CD4-positive, alpha-beta T cell treated with Interleukin-17A for 1 hour (primary cell): ENCODE measurements around the gene ITGA2B.
"Not testable (repeated sequence)": the region's sequence is repeated elsewhere in the genome, so short reads cannot be mapped to it uniquely, and the experiment has no call there.

Experiments
- DNase-seq: peaks from one replicate; pipeline ENCODE4 v3.0.0-alpha.2; 2020

Gene ITGA2B

DNA sequence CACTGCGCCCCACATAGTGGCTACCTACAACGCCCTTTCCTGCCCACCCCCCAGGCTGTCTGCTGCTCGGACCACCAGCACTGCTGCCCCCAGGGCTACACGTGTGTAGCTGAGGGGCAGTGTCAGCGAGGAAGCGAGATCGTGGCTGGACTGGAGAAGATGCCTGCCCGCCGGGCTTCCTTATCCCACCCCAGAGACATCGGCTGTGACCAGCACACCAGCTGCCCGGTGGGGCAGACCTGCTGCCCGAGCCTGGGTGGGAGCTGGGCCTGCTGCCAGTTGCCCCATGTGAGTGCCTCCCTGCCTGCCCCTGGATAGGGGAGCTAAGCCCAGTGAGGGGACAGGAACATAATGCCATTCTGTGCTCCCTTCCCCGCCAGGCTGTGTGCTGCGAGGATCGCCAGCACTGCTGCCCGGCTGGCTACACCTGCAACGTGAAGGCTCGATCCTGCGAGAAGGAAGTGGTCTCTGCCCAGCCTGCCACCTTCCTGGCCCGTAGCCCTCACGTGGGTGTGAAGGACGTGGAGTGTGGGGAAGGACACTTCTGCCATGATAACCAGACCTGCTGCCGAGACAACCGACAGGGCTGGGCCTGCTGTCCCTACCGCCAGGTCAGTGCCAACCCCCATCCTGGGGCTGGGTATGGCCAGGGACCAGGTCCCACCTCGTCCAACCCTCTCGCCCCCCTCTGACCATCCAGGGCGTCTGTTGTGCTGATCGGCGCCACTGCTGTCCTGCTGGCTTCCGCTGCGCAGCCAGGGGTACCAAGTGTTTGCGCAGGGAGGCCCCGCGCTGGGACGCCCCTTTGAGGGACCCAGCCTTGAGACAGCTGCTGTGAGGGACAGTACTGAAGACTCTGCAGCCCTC is 37.3 kb downstream of the ITGA2B start:
- no peak for DNase-seq

DNA sequence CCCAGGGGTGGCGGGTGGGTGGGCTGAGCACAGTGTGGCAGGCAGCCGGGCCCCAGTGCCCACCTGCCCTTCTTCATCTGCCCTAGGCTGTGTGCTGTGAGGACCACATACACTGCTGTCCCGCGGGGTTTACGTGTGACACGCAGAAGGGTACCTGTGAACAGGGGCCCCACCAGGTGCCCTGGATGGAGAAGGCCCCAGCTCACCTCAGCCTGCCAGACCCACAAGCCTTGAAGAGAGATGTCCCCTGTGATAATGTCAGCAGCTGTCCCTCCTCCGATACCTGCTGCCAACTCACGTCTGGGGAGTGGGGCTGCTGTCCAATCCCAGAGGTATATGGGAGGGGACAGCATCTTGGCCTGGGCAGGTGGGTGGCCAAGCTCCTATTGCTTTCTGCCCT is 38.0 kb downstream of the ITGA2B start:
- no peak for DNase-seq

DNA sequence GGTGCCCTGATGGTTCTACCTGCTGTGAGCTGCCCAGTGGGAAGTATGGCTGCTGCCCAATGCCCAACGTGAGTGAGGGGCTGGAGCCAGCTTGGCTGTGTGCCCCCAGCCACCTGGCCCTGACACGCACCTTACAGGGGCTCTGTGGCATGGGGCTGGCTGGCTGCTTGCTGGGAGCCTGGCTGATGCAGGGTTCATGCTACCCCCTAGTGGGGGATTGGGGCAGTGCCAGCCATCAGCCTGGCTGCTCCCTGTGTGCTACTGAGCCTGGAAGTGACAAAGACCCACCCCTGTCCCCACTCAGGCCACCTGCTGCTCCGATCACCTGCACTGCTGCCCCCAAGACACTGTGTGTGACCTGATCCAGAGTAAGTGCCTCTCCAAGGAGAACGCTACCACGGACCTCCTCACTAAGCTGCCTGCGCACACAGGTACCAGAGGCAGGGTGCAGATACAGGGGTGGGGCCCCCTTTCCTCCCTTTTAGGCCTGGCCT is 38.7 kb downstream of the ITGA2B start:
- peak; percentile 75 for DNase-seq

DNA sequence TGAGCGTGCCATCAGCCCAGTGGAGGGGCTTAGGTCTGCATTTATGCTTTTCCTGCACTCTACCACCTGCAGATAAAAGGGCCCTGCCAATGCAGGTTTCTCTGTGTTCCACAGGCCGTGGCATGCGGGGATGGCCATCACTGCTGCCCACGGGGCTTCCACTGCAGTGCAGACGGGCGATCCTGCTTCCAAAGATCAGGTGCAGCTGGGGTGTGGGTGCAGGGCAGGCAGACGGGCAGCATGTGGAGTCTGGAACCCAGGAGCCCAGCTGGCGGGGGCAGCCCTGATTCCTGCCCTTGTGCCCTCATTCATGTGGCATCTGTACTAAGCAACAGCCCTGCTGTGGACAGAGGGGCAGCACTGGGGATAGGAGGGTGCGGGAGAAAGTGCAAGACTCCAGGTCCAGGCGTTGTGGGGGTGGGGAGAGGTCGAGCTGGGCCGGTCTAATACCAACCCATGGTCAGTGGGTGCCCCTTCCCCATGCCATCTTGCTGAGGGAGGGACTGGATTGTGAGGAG is 39.8 kb downstream of the ITGA2B start:
- DNase-seq, result no peak

DNA sequence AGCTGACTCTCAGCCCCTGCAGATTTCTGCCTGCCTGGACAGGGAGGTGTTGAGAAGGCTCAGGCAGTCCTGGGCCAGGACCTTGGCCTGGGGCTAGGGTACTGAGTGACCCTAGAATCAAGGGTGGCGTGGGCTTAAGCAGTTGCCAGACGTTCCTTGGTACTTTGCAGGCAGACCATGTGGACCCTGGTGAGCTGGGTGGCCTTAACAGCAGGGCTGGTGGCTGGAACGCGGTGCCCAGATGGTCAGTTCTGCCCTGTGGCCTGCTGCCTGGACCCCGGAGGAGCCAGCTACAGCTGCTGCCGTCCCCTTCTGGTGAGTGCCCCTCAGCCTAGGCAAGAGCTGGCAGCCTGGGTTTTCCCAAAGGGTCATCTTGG is 40.5 kb downstream of the ITGA2B start:
- DNase-seq, result no peak

DNA sequence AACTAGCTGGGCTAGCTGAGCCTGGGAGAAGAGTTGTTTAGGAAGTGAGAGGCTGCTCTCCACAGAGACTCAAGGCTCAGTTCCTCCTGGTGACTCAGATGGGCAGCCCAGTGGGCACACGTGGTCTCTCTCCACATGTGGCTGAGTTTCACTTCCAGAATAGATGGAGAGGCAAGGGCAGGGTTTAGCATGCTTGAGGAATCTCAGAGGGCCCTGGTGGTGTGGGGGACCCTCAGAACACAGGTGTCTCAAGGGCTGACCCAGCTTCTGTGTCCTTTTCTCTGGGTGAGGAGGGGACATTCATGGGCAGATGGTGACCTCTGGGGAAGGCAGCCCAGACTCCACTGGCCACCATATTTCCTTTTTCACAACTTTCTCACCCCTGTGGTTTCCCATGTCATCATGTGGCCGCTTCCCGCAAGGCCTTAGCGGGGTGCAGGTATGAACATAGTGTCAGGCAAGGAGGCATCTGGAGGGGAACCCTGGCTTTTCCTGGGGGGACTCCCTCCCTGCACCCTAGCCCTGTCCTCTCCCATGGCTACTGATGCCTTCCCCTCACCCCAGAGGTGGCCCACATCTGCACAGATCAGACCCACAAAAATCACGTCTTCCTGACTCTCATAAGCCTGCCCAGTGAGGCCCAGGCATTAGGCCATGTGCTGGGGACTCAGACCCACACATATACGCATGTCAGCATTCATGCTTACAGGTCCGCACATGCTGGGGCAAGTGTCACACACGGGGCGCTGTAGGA is 41.0 kb downstream of the ITGA2B start:
- peak; percentile 27 for DNase-seq

DNA sequence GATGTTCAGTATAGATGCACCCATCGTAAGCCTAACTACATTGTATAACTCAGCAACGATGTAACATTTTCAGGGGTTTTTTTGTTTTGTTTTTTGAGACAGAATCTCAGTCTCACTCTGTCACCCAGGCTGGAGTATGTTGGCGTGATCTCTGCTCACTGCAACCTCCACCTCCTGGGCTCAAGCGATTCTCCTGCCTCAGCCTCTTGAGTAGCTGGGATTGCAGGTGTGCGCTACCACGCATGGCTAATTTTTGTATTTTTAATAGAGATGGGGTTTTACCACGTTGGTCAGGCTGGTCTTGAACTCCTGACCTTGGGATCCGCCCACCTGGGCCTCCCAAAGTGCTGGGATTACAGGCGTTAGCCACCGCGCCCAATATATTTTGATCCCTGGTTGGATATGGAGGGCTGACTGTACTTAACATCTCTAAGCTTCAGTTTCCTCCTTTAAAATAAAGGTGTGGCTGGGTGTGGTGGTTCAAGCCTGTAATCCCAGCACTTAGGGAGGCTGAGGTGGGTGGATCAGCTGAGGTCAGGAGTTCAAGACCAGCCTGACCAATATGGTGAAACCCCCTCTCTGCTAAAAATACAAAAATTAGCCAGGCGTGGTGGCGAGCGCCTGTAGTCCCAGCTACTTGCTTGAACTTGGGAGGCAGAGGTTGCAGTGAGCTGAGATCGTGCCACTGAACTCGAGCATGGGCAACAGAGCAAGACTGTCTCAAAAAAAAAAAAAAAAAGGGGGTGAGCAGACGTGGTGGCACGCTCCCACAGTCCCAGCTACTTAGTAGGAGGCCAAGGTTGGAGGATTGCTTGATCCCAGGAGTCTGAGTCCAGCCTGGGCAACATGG is 42.0 kb downstream of the ITGA2B start:
- not testable (repeated sequence) for DNase-seq

DNA sequence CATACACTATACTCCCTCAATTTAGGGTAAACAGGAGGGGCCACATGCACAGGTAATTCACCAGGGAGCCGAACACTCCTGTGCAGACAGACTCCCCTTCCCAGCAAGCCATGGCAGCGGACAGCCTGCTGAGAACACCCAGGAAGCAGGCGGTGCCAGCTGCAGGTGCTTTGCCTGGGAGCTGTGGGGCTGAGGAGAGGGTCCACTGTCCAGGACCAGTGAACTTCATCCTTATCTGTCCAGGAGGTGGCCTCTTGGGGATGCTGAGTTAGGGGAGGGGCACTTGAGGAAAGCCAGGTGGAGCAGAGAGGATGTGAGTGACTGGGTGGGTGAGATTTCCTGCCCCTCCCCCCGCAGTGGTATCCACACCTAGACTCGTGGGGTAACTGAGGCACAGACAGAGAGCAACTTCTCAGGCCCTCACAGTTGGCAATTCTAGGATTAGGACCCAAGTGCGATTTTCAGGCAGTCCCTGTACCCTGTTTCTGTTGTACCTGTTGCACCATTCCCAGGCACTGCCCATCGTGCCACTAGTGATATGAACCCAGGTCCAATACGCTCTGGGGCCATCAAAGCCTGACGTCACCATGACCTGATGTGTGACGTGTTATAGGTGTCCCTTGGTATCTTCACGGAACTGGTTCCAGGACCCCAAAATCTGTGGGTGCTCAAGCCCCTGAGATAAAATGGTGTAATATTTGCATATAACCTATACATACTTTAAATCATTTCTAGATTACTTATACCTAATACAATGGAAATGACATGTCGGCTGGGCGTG is 43.2 kb downstream of the ITGA2B start:
- DNase-seq, result no peak

DNA sequence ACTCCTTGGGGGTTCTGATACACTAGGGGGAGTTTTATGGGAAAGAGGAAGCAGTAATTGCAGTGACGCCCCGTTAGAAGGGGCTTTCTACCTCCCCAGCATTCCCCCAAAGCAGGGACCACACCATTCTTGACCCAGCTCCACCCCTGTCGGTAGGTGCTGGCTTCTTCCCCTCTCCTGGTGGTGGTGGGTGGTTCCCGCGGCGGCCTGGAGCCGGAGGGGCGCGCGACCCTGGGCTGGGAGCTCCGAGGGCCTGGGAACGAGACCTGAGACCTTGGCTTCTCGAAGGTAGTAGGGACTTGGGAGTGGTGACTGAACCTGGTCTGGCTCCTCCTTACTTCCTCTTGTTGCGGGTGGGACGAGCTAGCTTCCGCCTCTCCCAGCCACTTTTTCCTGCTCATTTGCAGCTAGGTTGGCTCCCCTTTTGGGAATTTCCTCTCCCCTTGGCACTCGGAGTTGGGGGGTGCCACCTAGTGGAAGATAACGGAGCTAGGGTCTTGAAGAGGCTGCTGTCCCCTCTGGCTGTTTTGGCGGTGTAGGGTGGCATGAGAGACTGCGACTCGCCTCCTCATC is 43.9 kb downstream of the ITGA2B start:
- DNase-seq, result peak; percentile 60

DNA sequence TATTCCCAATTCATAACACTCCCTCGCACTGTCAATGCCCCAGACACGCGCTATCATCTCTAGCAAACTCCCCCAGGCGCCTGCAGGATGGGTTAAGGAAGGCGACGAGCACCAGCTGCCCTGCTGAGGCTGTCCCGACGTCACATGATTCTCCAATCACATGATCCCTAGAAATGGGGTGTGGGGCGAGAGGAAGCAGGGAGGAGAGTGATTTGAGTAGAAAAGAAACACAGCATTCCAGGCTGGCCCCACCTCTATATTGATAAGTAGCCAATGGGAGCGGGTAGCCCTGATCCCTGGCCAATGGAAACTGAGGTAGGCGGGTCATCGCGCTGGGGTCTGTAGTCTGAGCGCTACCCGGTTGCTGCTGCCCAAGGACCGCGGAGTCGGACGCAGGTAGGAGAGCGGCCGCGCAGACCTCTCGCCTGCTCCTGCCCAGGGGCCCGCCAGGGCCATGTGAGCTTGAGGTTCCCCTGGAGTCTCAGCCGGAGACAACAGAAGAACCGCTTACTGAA is 44.5 kb downstream of the ITGA2B start, which contains the start of gene GRN:
GRN (plus strand) TSS at position 364 of the 515 bp plus-strand sequence. CDS start 3,863 bp downstream, outside the sequence.
- peak; percentile 91 for DNase-seq

DNA sequence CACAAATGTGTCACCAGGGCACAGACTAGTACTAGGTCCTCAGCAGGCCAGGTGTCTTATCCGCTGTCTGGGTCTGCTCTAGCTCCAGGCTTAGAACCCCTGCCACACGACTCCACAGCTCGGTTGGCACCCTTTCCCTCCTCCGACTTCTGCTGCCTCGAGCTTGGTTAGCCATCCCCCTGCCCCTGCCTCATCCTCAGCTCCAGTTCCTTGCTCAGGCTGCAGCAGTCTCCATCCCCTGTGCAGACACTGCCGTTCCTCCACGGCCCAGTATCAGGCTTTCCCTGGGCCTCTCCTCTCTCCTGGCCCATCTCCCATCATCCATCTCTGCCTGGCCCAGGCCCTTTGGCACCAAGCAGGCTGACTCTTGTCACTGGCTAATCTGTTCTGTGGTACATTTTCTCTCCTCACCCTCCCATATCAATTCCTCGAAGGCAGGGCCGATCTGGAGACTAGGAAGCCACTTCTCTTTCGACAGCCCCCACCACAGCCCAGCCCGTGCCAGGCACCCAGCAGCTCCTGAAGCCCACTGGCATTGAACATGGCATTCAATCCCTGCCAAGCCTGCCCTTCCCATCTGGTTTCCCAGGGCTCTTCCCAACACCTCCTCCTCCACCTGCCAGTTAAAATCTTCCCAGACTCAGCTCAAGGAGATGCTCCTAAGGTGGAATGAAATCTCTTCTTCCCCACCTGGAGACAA is 45.8 kb downstream of the ITGA2B start:
- DNase-seq, result no peak

DNA sequence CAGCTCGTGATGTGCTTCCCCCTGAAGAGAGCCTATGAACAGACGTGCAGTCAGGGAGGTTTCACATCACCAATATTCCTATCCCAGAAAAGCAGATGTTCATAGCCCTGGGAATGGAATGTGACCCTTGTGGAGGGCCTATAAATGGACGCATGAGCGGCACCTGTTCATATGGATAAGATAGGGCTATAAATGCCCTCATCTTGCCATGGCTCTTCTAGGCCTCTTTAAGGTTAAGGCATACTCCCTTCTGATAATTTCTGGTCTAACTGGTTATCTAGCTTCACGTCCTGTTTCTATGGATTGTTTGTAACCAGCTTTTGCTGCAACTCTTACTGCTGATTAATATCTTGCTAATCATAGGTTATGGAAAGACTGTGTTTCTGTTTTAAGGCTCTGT is 48.9 kb downstream of the ITGA2B start:
- not testable (repeated sequence) for DNase-seq

DNA sequence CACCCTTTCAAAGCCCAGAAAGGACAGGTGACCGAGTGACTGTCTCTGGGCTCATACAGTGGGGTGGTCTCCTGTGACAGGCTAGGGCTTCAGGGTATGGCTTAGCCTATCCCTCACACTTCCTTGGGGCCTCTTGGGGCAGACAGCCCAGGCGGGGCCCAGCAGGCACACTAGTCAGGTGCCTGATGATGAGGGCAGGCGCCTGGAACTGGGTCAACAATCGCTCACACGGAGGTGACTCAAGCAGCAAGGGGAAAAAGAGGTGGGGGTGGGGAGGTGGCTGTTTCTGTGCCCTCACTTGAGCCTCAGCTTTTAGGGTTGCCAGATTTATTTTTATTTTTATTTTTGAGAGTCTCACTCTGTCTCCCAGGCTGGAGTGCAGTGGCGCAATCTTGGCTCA is 50.7 kb downstream of the ITGA2B start:
- no peak for DNase-seq

DNA sequence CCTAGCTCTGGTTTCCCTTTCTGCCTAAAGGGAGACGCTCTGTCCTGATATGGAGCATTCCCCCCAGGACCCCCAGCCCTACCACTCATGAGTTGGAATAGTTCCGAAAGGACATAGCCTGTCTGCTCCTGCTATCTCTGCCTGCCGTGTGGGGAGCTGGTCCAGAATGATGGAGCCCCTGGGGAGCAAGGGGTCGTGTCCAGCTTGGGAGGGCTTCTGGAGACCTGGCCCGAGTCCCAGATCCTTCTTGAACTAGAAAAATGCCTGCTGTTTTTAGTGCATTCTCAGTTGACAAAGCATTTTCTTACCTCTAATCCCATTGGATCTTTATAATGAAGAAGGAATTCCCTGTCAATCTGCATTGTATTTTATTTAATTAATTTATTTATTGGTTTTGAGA is 53.5 kb downstream of the ITGA2B start:
- no peak for DNase-seq

DNA sequence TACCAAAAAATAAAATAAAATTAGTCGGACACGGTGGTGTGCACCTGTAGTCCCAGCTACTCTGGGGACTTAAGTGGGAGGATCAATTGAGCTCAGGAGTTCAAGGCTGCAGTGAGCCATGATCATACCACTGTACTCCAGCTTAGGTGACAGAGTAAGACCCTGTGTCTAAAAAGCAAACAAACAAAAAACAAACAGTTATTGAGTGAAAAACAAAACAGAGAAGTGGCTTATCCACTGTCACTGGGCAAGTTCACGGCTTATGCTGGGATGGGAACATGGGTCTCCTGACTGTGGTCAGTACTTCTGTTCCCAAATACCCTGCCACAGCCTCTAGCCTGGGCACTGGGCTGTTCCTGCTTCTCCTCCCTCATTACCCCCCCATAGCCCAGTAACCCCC is 53.9 kb downstream of the ITGA2B start:
- no peak for DNase-seq

DNA sequence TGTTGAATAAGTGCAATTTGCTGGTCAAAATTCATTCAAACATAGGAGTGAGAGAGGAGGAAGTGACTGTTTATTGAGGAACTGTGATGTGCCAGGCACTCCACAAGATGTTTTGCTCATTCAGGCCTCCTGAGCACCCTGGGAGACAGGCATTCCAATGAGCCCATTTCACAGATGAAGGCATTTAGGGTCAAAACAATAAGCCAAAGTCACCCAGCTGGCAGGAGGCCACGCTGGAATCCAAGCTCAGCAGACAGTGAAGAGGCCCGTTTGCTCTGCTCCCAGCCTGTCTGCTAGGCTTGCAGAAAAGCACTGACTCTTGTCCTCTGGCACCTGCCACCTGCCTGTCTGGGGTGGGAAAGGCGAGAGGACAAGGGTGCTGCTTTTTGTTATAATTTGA is 54.7 kb downstream of the ITGA2B start:
- no peak for DNase-seq

DNA sequence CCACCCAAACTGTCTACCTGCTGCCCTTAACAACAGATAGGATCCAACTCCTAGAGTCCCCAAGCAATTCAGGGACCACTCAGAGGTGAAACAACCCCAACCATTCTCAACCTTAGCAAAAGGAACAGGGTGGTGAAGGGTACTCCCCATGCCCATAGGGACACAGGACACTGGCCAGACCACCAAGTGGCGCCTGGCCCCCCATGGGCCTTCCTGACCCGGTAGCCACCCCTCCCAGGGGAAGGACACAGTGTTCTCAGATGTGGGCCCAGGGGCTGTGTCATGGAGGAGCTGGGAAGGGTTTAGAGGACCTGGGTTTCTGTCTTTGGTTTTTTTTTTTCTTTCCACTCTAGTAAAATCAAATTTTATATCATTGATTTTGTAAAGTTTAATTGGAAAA is 55.1 kb downstream of the ITGA2B start:
- no peak for DNase-seq

DNA sequence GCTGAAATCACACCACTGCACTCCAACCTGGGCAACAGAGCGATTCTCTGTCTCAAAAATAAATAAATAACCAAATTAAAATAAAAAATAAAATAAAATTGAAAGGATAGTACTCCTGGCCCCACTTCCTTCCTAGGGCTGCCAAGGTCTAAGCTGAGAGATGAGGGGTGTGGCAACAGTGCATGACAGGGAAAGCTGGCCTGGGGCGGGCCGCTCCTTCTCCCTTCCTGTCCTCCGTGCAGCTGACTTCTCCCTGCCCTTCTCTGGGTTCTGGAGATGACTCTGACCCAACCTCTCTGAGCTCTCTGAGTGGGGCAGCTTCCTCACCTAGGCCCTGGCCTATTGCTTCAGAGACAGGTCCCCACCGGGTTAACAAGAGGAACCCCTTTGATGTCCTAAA is 56.1 kb downstream of the ITGA2B start:
- no peak for DNase-seq

DNA sequence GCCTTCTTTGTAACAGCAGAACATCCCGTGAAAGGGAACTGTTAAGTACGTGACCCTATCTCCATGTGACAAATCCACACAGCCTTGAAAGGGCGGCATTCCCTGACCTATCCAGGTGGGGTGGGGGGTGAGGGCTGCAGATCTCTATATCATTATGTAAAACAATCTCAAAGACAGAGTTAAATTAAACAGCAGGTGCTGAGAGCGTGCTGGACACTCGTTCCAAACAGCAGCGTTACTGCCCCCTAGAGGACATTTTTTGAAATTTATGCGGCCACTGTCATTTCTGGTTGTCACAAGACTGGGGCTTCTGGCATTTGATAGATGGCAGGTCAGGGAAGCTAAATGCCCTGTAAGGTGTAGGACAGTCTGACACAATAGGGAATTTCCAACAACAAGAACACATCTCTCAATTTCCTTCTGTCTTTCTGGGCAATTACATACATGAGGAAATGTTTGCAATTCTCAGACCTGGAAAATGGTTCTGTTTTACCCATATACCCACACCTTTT is 58.1 kb downstream of the ITGA2B start:
- peak; percentile 89 for DNase-seq

DNA sequence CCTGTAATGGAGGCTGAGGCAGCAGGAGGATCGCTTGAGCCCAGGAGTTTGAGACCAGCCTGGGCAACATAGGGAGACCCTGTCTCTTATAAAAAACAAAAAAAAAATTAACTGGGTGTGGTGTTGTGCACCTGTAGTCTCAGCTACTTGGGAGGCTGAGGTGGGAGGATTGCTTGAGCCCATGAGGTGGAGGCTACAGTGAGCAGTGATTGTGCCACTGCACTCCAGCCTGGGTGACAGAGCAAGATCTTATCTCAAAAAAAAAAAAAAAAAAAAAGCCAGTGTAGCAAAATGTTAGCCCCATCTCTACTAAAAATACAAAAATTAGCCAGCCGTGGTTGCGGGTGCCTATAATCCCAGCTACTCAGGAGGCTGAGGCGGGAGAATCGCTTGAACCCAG is 59.2 kb downstream of the ITGA2B start:
- not testable (repeated sequence) for DNase-seq
